Dendritic cell treated with granulocyte-macrophage colony-stimulating factor and Interleukin-4, amounts not matched to agents 40 ng/mL and 50 ng/mL, for 4 days (primary cell): Measurements from ENCODE around the gene HMCN1.

Experiments
- H3K27ac Mint-ChIP-seq: one replicate; pipeline ENCODE4 v1.8.0; 2022; ENCODE audit warnings: mild to moderate bottlenecking, mixed read lengths
- H3K27me3 Mint-ChIP-seq: one replicate; pipeline ENCODE4 v1.8.0; 2022; ENCODE audit warnings: mild to moderate bottlenecking, mixed read lengths
- H3K36me3 Mint-ChIP-seq: one replicate; pipeline ENCODE4 v1.8.0; 2022; ENCODE audit warnings: low read depth, mixed read lengths
- H3K4me1 Mint-ChIP-seq: one replicate; pipeline ENCODE4 v1.8.0; 2022; ENCODE audit warnings: low read depth, mixed read lengths
- H3K4me3 Mint-ChIP-seq: one replicate; pipeline ENCODE4 v1.8.0; 2022; ENCODE audit warnings: mild to moderate bottlenecking, moderate library complexity, mixed read lengths
- H3K9me3 Mint-ChIP-seq: one replicate; pipeline ENCODE4 v1.8.0; 2022; ENCODE audit warnings: mixed read lengths
- intact Hi-C: fragments of 100-400 bp; cut with micrococcal nuclease; formaldehyde crosslinking; loops from one replicate; pipeline ENCODE4 v1.15.0; 2022

Gene HMCN1

GRCh38 chr1:185896863-185897262, 162.7 kb downstream of the HMCN1 start:
- Mint-ChIP-seq H3K4me1 (no peaks in the 10 kb centered on the region), H3K27me3 (no peaks in the 10 kb centered on the region), H3K9me3 (peaks cover 18% of the 10 kb centered on the region), H3K36me3 (no peaks in the 10 kb centered on the region), H3K27ac (no peak overlapping the region), H3K4me3 (no peak overlapping the region)
- intact Hi-C loops: no loop called here

GRCh38 chr1:185906186-185906585, 172.0 kb downstream of the HMCN1 start:
- Mint-ChIP-seq H3K36me3 (no peaks in the 10 kb centered on the region), H3K4me1 (no peaks in the 10 kb centered on the region), H3K9me3 (no peaks in the 10 kb centered on the region), H3K27ac (no peak overlapping the region), H3K27me3 (no peaks in the 10 kb centered on the region), H3K4me3 (no peak overlapping the region)
- intact Hi-C loops: no loop called here

GRCh38 chr1:185907246-185907645, 173.1 kb downstream of the HMCN1 start:
- Mint-ChIP-seq H3K9me3 (no peaks in the 10 kb centered on the region), H3K36me3 (no peaks in the 10 kb centered on the region), H3K27me3 (no peaks in the 10 kb centered on the region), H3K27ac (no peak overlapping the region), H3K4me3 (no peak overlapping the region), H3K4me1 (no peaks in the 10 kb centered on the region)
- intact Hi-C loops: no loop called here

GRCh38 chr1:185911978-185912377, 177.8 kb downstream of the HMCN1 start:
- intact Hi-C loops: no loop called here
- Mint-ChIP-seq H3K4me1 (no peaks in the 10 kb centered on the region), H3K9me3 (no peaks in the 10 kb centered on the region), H3K27me3 (no peaks in the 10 kb centered on the region), H3K4me3 (no peak overlapping the region), H3K36me3 (no peaks in the 10 kb centered on the region), H3K27ac (no peak overlapping the region)

- Mint-ChIP-seq H3K27ac (no peak overlapping the region), H3K36me3 (no peaks in the 10 kb centered on the region), H3K27me3 (no peaks in the 10 kb centered on the region), H3K4me3 (no peak overlapping the region), H3K4me1 (no peaks in the 10 kb centered on the region), H3K9me3 (no peaks in the 10 kb centered on the region)
- intact Hi-C loops: no loop called here
These were observed 178.3 kb downstream of the HMCN1 start for GRCh38 chr1:185912504-185912903.

GRCh38 chr1:185914089-185914488, 179.9 kb downstream of the HMCN1 start:
- Mint-ChIP-seq H3K4me3 (no peak overlapping the region), H3K27me3 (no peaks in the 10 kb centered on the region), H3K4me1 (no peaks in the 10 kb centered on the region), H3K9me3 (peaks cover 8% of the 10 kb centered on the region), H3K27ac (no peak overlapping the region), H3K36me3 (no peaks in the 10 kb centered on the region)
- intact Hi-C loops: no loop called here

- no peaks in the 10 kb centered on the region for H3K4me1 Mint-ChIP-seq
- H3K27ac Mint-ChIP-seq: no peak overlapping the region
- no peaks in the 10 kb centered on the region for H3K27me3 Mint-ChIP-seq
- intact Hi-C loops: no loop called here
- no peak overlapping the region for H3K4me3 Mint-ChIP-seq
- H3K36me3 Mint-ChIP-seq: no peaks in the 10 kb centered on the region
- H3K9me3 Mint-ChIP-seq: peaks cover 8% of the 10 kb centered on the region
These were observed 182.7 kb downstream of the HMCN1 start for GRCh38 chr1:185916861-185917260.

- H3K27me3 Mint-ChIP-seq: no peaks in the 10 kb centered on the region
- no peaks in the 10 kb centered on the region for H3K36me3 Mint-ChIP-seq
- no peak overlapping the region for H3K27ac Mint-ChIP-seq
- peaks cover 8% of the 10 kb centered on the region for H3K9me3 Mint-ChIP-seq
- intact Hi-C loops: no loop called here
- no peaks in the 10 kb centered on the region for H3K4me1 Mint-ChIP-seq
- H3K4me3 Mint-ChIP-seq: no peak overlapping the region
These were observed 183.5 kb downstream of the HMCN1 start for GRCh38 chr1:185917646-185918045.

- H3K36me3 Mint-ChIP-seq: no peaks in the 10 kb centered on the region
- H3K9me3 Mint-ChIP-seq: peaks cover 8% of the 10 kb centered on the region
- no peaks in the 10 kb centered on the region for H3K27me3 Mint-ChIP-seq
- intact Hi-C loops: no loop called here
- no peak overlapping the region for H3K4me3 Mint-ChIP-seq
- H3K4me1 Mint-ChIP-seq: no peaks in the 10 kb centered on the region
- H3K27ac Mint-ChIP-seq: no peak overlapping the region
These were observed 186.4 kb downstream of the HMCN1 start for GRCh38 chr1:185920602-185921001.

GRCh38 chr1:185921636-185922035, 187.4 kb downstream of the HMCN1 start:
- Mint-ChIP-seq H3K4me3 (no peak overlapping the region), H3K4me1 (no peaks in the 10 kb centered on the region), H3K36me3 (no peaks in the 10 kb centered on the region), H3K27ac (no peak overlapping the region), H3K9me3 (peaks cover 8% of the 10 kb centered on the region), H3K27me3 (no peaks in the 10 kb centered on the region)
- intact Hi-C loops: no loop called here

GRCh38 chr1:185926588-185926987, 192.4 kb downstream of the HMCN1 start:
- Mint-ChIP-seq H3K4me3 (no peak overlapping the region), H3K27me3 (no peaks in the 10 kb centered on the region), H3K36me3 (no peaks in the 10 kb centered on the region), H3K4me1 (no peaks in the 10 kb centered on the region), H3K9me3 (no peaks in the 10 kb centered on the region), H3K27ac (no peak overlapping the region)
- intact Hi-C loops: no loop called here

GRCh38 chr1:185929776-185930175, 195.6 kb downstream of the HMCN1 start:
- no peaks in the 10 kb centered on the region for H3K36me3 Mint-ChIP-seq
- H3K27me3 Mint-ChIP-seq: no peaks in the 10 kb centered on the region
- no peaks in the 10 kb centered on the region for H3K9me3 Mint-ChIP-seq
- no peak overlapping the region for H3K4me3 Mint-ChIP-seq
- no peaks in the 10 kb centered on the region for H3K4me1 Mint-ChIP-seq
- no peak overlapping the region for H3K27ac Mint-ChIP-seq
- intact Hi-C loops: no loop called here

GRCh38 chr1:185931438-185931837, 197.2 kb downstream of the HMCN1 start:
- Mint-ChIP-seq H3K4me3 (no peak overlapping the region), H3K36me3 (no peaks in the 10 kb centered on the region), H3K9me3 (no peaks in the 10 kb centered on the region), H3K4me1 (no peaks in the 10 kb centered on the region), H3K27me3 (no peaks in the 10 kb centered on the region), H3K27ac (no peak overlapping the region)
- intact Hi-C loops: no loop called here

GRCh38 chr1:185933580-185933979, 199.4 kb downstream of the HMCN1 start:
- Mint-ChIP-seq H3K36me3 (no peaks in the 10 kb centered on the region), H3K9me3 (no peaks in the 10 kb centered on the region), H3K27me3 (no peaks in the 10 kb centered on the region), H3K4me1 (no peaks in the 10 kb centered on the region), H3K4me3 (no peak overlapping the region), H3K27ac (no peak overlapping the region)
- intact Hi-C loops: no loop called here

- Mint-ChIP-seq H3K4me3 (no peak overlapping the region), H3K27me3 (no peaks in the 10 kb centered on the region), H3K36me3 (no peaks in the 10 kb centered on the region), H3K27ac (no peak overlapping the region), H3K4me1 (no peaks in the 10 kb centered on the region), H3K9me3 (no peaks in the 10 kb centered on the region)
- intact Hi-C loops: no loop called here
These were observed 200.4 kb downstream of the HMCN1 start for GRCh38 chr1:185934476-185935189.
